ENCODE measurements around the gene CLASP1. TPM values are rescaled to one million over a fixed set of nuclear protein-coding genes. Genes with fewer than 3 reads are reported as not detected.

The CLASP1 gene
- total and polyA plus RNA-seq, 2 of the 8 experiments (the other 6 are each of a cell fraction or from before 2014, with no cell fraction given), result 7.3 to 53.9 TPM

GRCh38 chr2:121519153-121519552, 130.1 kb downstream of the CLASP1 start:
- H3K4me2 ChIP-seq (ENCODE audit: insufficient read depth in 1 of 2, low read depth in 2 of 2, low read length in 2 of 2), result no peak overlapping the region
- H3K9ac ChIP-seq (replicated peaks in 1 of 4; ENCODE audit: extremely low read depth in 1 of 4, low read depth in 3 of 4, low read length in 3 of 4), result no peak overlapping the region
- no peaks in the 10 kb centered on the region for H3K23me2 ChIP-seq (ENCODE audit: low read depth, low read length)
- H2BK20ac ChIP-seq (ENCODE audit: low read length), result no peak overlapping the region
- no peak overlapping the region for H4K91ac ChIP-seq (replicated peaks; ENCODE audit: insufficient read length, low read length)
- no peak for TF ChIP-seq EZH2 (IDR thresholded peaks at IDR 0.05; ENCODE audit: low read depth, low read length, severe bottlenecking)
- no peak for TF ChIP-seq ATF3 (IDR thresholded peaks at IDR 0.05; ENCODE audit: insufficient read depth, low read depth, low read length)
- no peak for TF ChIP-seq JUND (IDR thresholded peaks at IDR 0.05; ENCODE audit: low read length)
- no peak for TF ChIP-seq TBP (IDR thresholded peaks at IDR 0.05; ENCODE audit: low read depth, low read length)
- TF ChIP-seq SUZ12 (IDR thresholded peaks at IDR 0.05; ENCODE audit: low read length), result no peak
- TF ChIP-seq BACH1 (IDR thresholded peaks at IDR 0.05; ENCODE audit: low read length), result no peak
- TF ChIP-seq POLR2AphosphoS5 (IDR thresholded peaks at IDR 0.05; ENCODE audit: low read depth, low read length), result no peak
- no peak for TF ChIP-seq EP300 (IDR thresholded peaks at IDR 0.05; ENCODE audit: borderline replicate concordance in 1 of 2, low read depth in 2 of 2, low read length in 2 of 2)
- no peak for TF ChIP-seq PHF8 (conservative IDR thresholded peaks at IDR 0.05; ENCODE audit: low read depth, low read length)
- no peak for TF ChIP-seq YY1 (IDR thresholded peaks at IDR 0.05; ENCODE audit: low read depth, low read length)
- TF ChIP-seq HDAC6 (IDR thresholded peaks at IDR 0.05; ENCODE audit: low read depth, low read length), result no peak
- TF ChIP-seq POLR2A (IDR thresholded peaks at IDR 0.05; ENCODE audit: control extremely low read depth in 1 of 2, low read depth in 2 of 2, low read length in 2 of 2), result no peak
- no peak overlapping the region for H2BK120ac ChIP-seq (replicated peaks; ENCODE audit: low read depth, low read length)
- no peak overlapping the region for H3K23ac ChIP-seq (ENCODE audit: insufficient read length)
- H2AFZ ChIP-seq (ENCODE audit: low read length), result no peak overlapping the region
- H3K36me3 ChIP-seq (ENCODE audit: control insufficient read depth in 2 of 4, insufficient read depth in 4 of 4, low read length in 3 of 4), result peaks cover 0 to 12% (median 5%) of the 10 kb centered on the region in 4 experiments; a peak in 3 of 8 replicates
- peaks cover 0 to 4% of the 10 kb centered on the region in 2 experiments for H4K20me1 ChIP-seq (replicated peaks in 1 of 2; ENCODE audit: control insufficient read depth in 1 of 2, insufficient read depth in 2 of 2, low read length in 2 of 2)
- H3K14ac ChIP-seq (ENCODE audit: insufficient read length), result no peak overlapping the region
- DNase-seq (ENCODE audit: low read depth in 1 of 2, low spot score in 2 of 2) (no peak), FAIRE-seq (no peak)
- H2BK5ac ChIP-seq (ENCODE audit: low read depth, low read length), result no peak overlapping the region
- H2BK12ac ChIP-seq (ENCODE audit: low read depth, low read length), result no peak overlapping the region
- ChIA-PET CTCF (ENCODE audit: partially characterized antibody) (interaction anchor here (1.5 kb wide), 1 partner anchor 14 kb away, joined by 3 read pairs; no protein-coding TSS in a partner anchor), POLR2A (ENCODE audit: partially characterized antibody) (interaction anchor here (0.5 to 2.8 kb wide), 2 partner anchors 11 to 75 kb away, joined by 3 to 13 read pairs; partner anchors contain the start of gene RNU4ATAC)
- H4K8ac ChIP-seq (ENCODE audit: extremely low read depth, insufficient read depth, low read length), result no peak overlapping the region
- 88% methylated on average over 1 of the region's 1 CpG; no CpG with 5 or more reads in 1 of the 2 experiments for WGBS, 2 experiments (ENCODE audit: extremely low coverage in 1 of 2, insufficient coverage in 1 of 2, insufficient read length in 1 of 2, insufficient replicate concordance in 2 of 2, low coverage in 1 of 2, low lambda C conversion rate in 2 of 2, missing lambda C conversion rate in 1 of 2)
- H3K56ac ChIP-seq (replicated peaks; ENCODE audit: insufficient read length, low read depth, low read length), result no peak overlapping the region
- no peak overlapping the region for H2AK5ac ChIP-seq (ENCODE audit: low read depth, low read length)
- H3K79me1 ChIP-seq (ENCODE audit: low read depth, low read length), result no peaks in the 10 kb centered on the region; the same call in 1 of the 2 replicates
- H3K18ac ChIP-seq (ENCODE audit: extremely low read depth, low read length), result no peak overlapping the region
- no peak overlapping the region for H4K5ac ChIP-seq (ENCODE audit: insufficient read length, low read depth, low read length)
- H3K4ac ChIP-seq (replicated peaks; ENCODE audit: insufficient read length, low read depth, low read length), result no peak overlapping the region
- H3K79me2 ChIP-seq (ENCODE audit: control insufficient read depth in 1 of 2, insufficient read depth in 2 of 2, low read length in 2 of 2), result no peaks in the 10 kb centered on the region
- peaks cover 0 to under 1% (median under 1%) of the 10 kb centered on the region in 4 experiments; a peak in 3 of 7 replicates for H3K4me1 ChIP-seq (replicated peaks in 1 of 4; ENCODE audit: control insufficient read depth in 3 of 4, insufficient read depth in 4 of 4, low read length in 3 of 4)
- no peaks in the 10 kb centered on the region for H3K27me3 ChIP-seq (replicated peaks in 1 of 4; ENCODE audit: control insufficient read depth in 3 of 4, extremely low read depth in 1 of 4, insufficient read depth in 3 of 4, low read length in 3 of 4)
- H3K9me3 ChIP-seq (ENCODE audit: insufficient read depth in 2 of 2, low read depth in 1 of 2, low read length in 1 of 2), result no peaks in the 10 kb centered on the region
- no peak overlapping the region for H3K27ac ChIP-seq (ENCODE audit: low read depth, low read length)
- no peak overlapping the region for H2BK15ac ChIP-seq (ENCODE audit: low read length)
- H3K4me3 ChIP-seq (ENCODE audit: extremely low read depth in 1 of 4, insufficient read depth in 2 of 4, low read depth in 3 of 4, low read length in 4 of 4), result no peak overlapping the region

All from H1 (cell line).